GM04503 (cell line): ENCODE data around the gene FAM234B.

Experiments
- DNase-seq: peaks from one replicate; pipeline ENCODE4 v3.0.0-alpha.2; 2012; ENCODE audit warnings: low read depth

FAM234B gene

GRCh38 chr12:13044002-13044905 lies at the start of gene FAM234B:
FAM234B (plus strand) TSS chr12:13044381; CDS start chr12:13044404, 23 bp downstream.
- no peak for DNase-seq

- no peak for DNase-seq
Measured at GRCh38 chr12:12995088-12995487, 49.1 kb upstream of the FAM234B start.

- DNase-seq = no peak
Measured at GRCh38 chr12:12996209-12996608, 48.0 kb upstream of the FAM234B start.

- no peak for DNase-seq
Measured at GRCh38 chr12:12997156-12997555, 47.0 kb upstream of the FAM234B start.

GRCh38 chr12:12997734-12998133 lies 46.4 kb upstream of the FAM234B start:
- no peak for DNase-seq

GRCh38 chr12:12998248-12998647 lies 45.9 kb upstream of the FAM234B start:
- no peak for DNase-seq

GRCh38 chr12:12999271-12999958 lies 44.8 kb upstream of the FAM234B start:
- no peak for DNase-seq

GRCh38 chr12:12999959-13000615 lies 44.1 kb upstream of the FAM234B start, which contains the start of gene HEBP1:
HEBP1 (minus strand) TSS chr12:13000265; CDS start chr12:13000114, 151 bp downstream.
- no peak for DNase-seq

- DNase-seq = no peak
Measured at GRCh38 chr12:13000616-13000924, 43.6 kb upstream of the FAM234B start.

GRCh38 chr12:13000925-13001774 lies 43.0 kb upstream of the FAM234B start:
- DNase-seq = no peak

GRCh38 chr12:13001775-13002040 lies 42.5 kb upstream of the FAM234B start:
- no peak for DNase-seq

GRCh38 chr12:13002301-13003097 lies 41.7 kb upstream of the FAM234B start:
- DNase-seq = no peak

GRCh38 chr12:13004361-13004760 lies 39.8 kb upstream of the FAM234B start:
- no peak for DNase-seq

GRCh38 chr12:13004986-13005385 lies 39.2 kb upstream of the FAM234B start:
- DNase-seq = no peak

- DNase-seq = no peak
Measured at GRCh38 chr12:13005649-13006048, 38.5 kb upstream of the FAM234B start.

GRCh38 chr12:13007496-13008233 lies 36.5 kb upstream of the FAM234B start:
- no peak for DNase-seq

- no peak for DNase-seq
Measured at GRCh38 chr12:13008741-13009380, 35.3 kb upstream of the FAM234B start.

- DNase-seq = no peak
Measured at GRCh38 chr12:13011098-13011497, 33.1 kb upstream of the FAM234B start.

GRCh38 chr12:13022851-13023271 lies 21.3 kb upstream of the FAM234B start:
- DNase-seq = no peak
